Body of pancreas (tissue), 4 donors: ENCODE results near the gene FIBP.

Experiments used
- CTCF ChIP-seq, 7 experiments: fragments of 450-650 bp in 4 of 7; fragments of 200-600 bp in 3 of 7; sonication (generic) in 3 of 7; IDR thresholded peaks; one replicate each; pipeline ENCODE4 v1.5.1; 2016 to 2019; ENCODE audit warnings: antibody characterized with exemption in 7 of 7
- POLR2A ChIP-seq, 3 donors: fragments of 450-650 bp; IDR thresholded peaks; one replicate each; pipeline ENCODE4 v1.6.1; 2016; ENCODE audit warnings: antibody characterized with exemption in 3 of 3, mild to moderate bottlenecking in 2 of 3

- no peak for TF ChIP-seq POLR2A (IDR thresholded peaks at IDR 0.05)
- no peak for TF ChIP-seq CTCF (IDR thresholded peaks at IDR 0.05)
These were observed 40.4 kb upstream of the FIBP start for GRCh38 chr11:65928667-65929066.
